ENCODE measurements around the gene LGALS7.
A peak's percentile ranks its signal among the peaks of the same experiment; 100 is the strongest.

GRCh38 chr19:38763795-38764220, 9.5 kb downstream of the LGALS7 start:
- TF ChIP-seq, protein P1, sequence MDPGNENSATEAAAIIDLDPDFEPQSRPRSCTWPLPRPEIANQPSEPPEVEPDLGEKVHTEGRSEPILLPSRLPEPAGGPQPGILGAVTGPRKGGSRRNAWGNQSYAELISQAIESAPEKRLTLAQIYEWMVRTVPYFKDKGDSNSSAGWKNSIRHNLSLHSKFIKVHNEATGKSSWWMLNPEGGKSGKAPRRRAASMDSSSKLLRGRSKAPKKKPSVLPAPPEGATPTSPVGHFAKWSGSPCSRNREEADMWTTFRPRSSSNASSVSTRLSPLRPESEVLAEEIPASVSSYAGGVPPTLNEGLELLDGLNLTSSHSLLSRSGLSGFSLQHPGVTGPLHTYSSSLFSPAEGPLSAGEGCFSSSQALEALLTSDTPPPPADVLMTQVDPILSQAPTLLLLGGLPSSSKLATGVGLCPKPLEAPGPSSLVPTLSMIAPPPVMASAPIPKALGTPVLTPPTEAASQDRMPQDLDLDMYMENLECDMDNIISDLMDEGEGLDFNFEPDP (CRISPR knock-in tag; conservative IDR thresholded peaks at IDR 0.05): no peak
- TF ChIP-seq USF2 (IDR thresholded peaks at IDR 0.05; ENCODE audit: low read depth, low read length) (no peak), USF2 (CRISPR knock-in tag; IDR thresholded peaks at IDR 0.05; ENCODE audit: borderline replicate concordance) (no peak), TAF1 (CRISPR knock-in tag; IDR thresholded peaks at IDR 0.05) (no peak; the same call in 1 of the 2 replicates), MAFK (conservative IDR thresholded peaks at IDR 0.05 in 1 of 2, IDR thresholded peaks at IDR 0.05 in 1 of 2; ENCODE audit: low read length in 2 of 2) (no peak), CBX2 (IDR thresholded peaks at IDR 0.05; ENCODE audit: low read depth, low read length) (no peak), CBX2 (CRISPR knock-in tag; IDR thresholded peaks at IDR 0.05; ENCODE audit: low read depth) (no peak), SIN3B (IDR thresholded peaks at IDR 0.05; ENCODE audit: low read length) (no peak), NKX3-1 (CRISPR knock-in tag; IDR thresholded peaks at IDR 0.05) (no peak), RAD21 (CRISPR knock-in tag; IDR thresholded peaks at IDR 0.05) (no peak), SETDB1 (CRISPR knock-in tag; IDR thresholded peaks at IDR 0.05; ENCODE audit: borderline replicate concordance) (no peak), SP140L (CRISPR knock-in tag; IDR thresholded peaks at IDR 0.05; ENCODE audit: borderline replicate concordance) (no peak), MAX (IDR thresholded peaks at IDR 0.05) (no peak), JUND (CRISPR knock-in tag; IDR thresholded peaks at IDR 0.05) (no peak), POLR2A (IDR thresholded peaks at IDR 0.05; ENCODE audit: insufficient read depth in 1 of 2, low read depth in 2 of 2, low read length in 2 of 2) (peak in 1 of 2 experiments; percentile 46; a peak in 1 of 4 replicates)

Measured in HepG2 (cell line).